K562 (cell line): ENCODE data around the gene CIB1. TPM values are rescaled to one million over a fixed set of nuclear protein-coding genes. Genes with fewer than 3 reads are reported as not detected.

Source experiments
- BCLAF1 ChIP-seq, 2 experiments: fragments of 450-650 bp in 1 of 2; IDR thresholded peaks; 2 replicates each; pipeline ENCODE4 v1.6.1; 2011 to 2017; ENCODE audit warnings: low read depth in 2 of 2, antibody characterized with exemption in 1 of 2, borderline replicate concordance in 1 of 2, low read length in 1 of 2, mild to moderate bottlenecking in 1 of 2, mixed read lengths in 1 of 2; ENCODE audit not compliant: control insufficient read depth in 1 of 2
- EHMT2 ChIP-seq: fragments of 450-650 bp; IDR thresholded peaks from 2 replicates; pipeline ENCODE4 v1.6.1; 2018; ENCODE audit warnings: antibody characterized with exemption
- FOXA3 ChIP-seq, 2 experiments: fragments of 450-650 bp in 1 of 2; sonication (generic) in 1 of 2; formaldehyde crosslinking; IDR thresholded peaks in 1 of 2; conservative IDR thresholded peaks in 1 of 2; 2 replicates each; pipeline versions ENCODE4 v1.4.0 to v1.8.0; 2020 to 2022; ENCODE audit warnings: mild to moderate bottlenecking in 2 of 2, missing genetic modification reagents in 1 of 2
- GTF2A2 ChIP-seq: IDR thresholded peaks from 2 replicates; pipeline ENCODE4 v1.6.1; 2016; ENCODE audit warnings: mild to moderate bottlenecking, missing genetic modification characterization, missing compliant biosample characterization
- MAZ ChIP-seq, 2 experiments: fragments of 450-650 bp in 1 of 2; sonication (generic) in 1 of 2; formaldehyde crosslinking; IDR thresholded peaks in 1 of 2; conservative IDR thresholded peaks in 1 of 2; 2 replicates each; pipeline versions ENCODE4 v1.4.0 to v1.5.0; 2020; ENCODE audit warnings: mild to moderate bottlenecking in 1 of 2, missing genetic modification reagents in 1 of 2
- MXI1 ChIP-seq: IDR thresholded peaks from 2 replicates; pipeline ENCODE4 v1.6.1; 2011; ENCODE audit warnings: low read depth, mild to moderate bottlenecking, improper control_type of control experiment, low read length
- PTBP1 ChIP-seq: fragments of 200-400 bp; formaldehyde crosslinking; IDR thresholded peaks from 2 replicates; pipeline ENCODE4 v1.6.1; 2017; ENCODE audit warnings: low read depth, low read length
- RBFOX2 ChIP-seq: fragments of 200-400 bp; formaldehyde crosslinking; IDR thresholded peaks from 2 replicates; pipeline ENCODE4 v1.6.1; 2017; ENCODE audit warnings: low read depth, mild to moderate bottlenecking, low read length, moderate library complexity
- ZNF143 ChIP-seq: sonication (generic); formaldehyde crosslinking; IDR thresholded peaks from 2 replicates; pipeline ENCODE4 v1.9.0; 2022; ENCODE audit warnings: mild to moderate bottlenecking, missing genetic modification reagents
- ZNF696 ChIP-seq: fragments of 250-450 bp; sonication (Bioruptor Pico); conservative IDR thresholded peaks from 2 replicates; pipeline ENCODE4 v1.4.0; 2020; ENCODE audit warnings: mild to moderate bottlenecking, moderate library complexity
- ZNF707 ChIP-seq: fragments of 250-450 bp; sonication (Bioruptor Pico); conservative IDR thresholded peaks from 2 replicates; pipeline ENCODE4 v1.8.0; 2022; ENCODE audit warnings: inconsistent platforms, mild to moderate bottlenecking, moderate library complexity
- polyA plus RNA-seq, 8 experiments: library from polyadenylated mRNA; depleted of rRNA in 4 of 8; stranded (reverse) in 5 of 8; unstranded in 3 of 8; fragments of >200 nt; fragmentation: Nextera tagmentation in 2 of 8; fragmentation: Illumina TruSeq in 1 of 8; extraction: Ambion mirVana in 2 of 8; extraction: Trizol in 1 of 8; gene quantifications; 2 replicates each; pipeline versions ENCODE4 v1.2.1 to v1.2.3, GENCODE V29; 2011 to 2014; ENCODE audit warnings: inconsistent platforms in 1 of 8, missing spikeins in 1 of 8
- total RNA-seq, 7 experiments: library from RNA; depleted of rRNA in 6 of 7; stranded (reverse); fragments of >200 nt in 6 of 7; fragmentation: Illumina TruSeq in 2 of 7; extraction: Trizol in 2 of 7; gene quantifications; 2 replicates each; pipeline versions ENCODE4 v1.2.1 to v1.2.3, GENCODE V29; 2011 to 2021; ENCODE audit warnings: low replicate concordance in 1 of 7
- TF ChIP-seq, protein P1 (sequence below), 3 experiments: fragments of 200-800 bp in 1 of 3; sonication (Bioruptor generic) in 1 of 3; sonication (generic) in 1 of 3; formaldehyde crosslinking in 1 of 3; IDR thresholded peaks; 2 replicates each; pipeline versions ENCODE4 v1.6.1 to v1.8.0; 2016 to 2022; ENCODE audit warnings: mild to moderate bottlenecking in 2 of 3, missing compliant biosample characterization in 2 of 3, missing genetic modification characterization in 2 of 3, missing genetic modification reagents in 1 of 3
- TF ChIP-seq, protein P2 (sequence below): fragments of 250-450 bp; sonication (Bioruptor Pico); IDR thresholded peaks from 2 replicates; pipeline ENCODE4 v1.9.0; 2021; ENCODE audit warnings: mild to moderate bottlenecking
- TF ChIP-seq, protein P3 (sequence below): fragments of 250-450 bp; sonication (Bioruptor Pico); IDR thresholded peaks from 2 replicates; pipeline ENCODE4 v1.8.0; 2022; ENCODE audit warnings: inconsistent platforms
- TF ChIP-seq, protein P4 (sequence below): fragments of 250-450 bp; sonication (Bioruptor Pico); IDR thresholded peaks from 2 replicates; pipeline ENCODE4 v1.4.0; 2020; ENCODE audit warnings: mild to moderate bottlenecking, moderate library complexity, borderline replicate concordance

CIB1 gene
- total and polyA plus RNA-seq, 9 of the 15 experiments (the other 6 are each of a cell fraction or from before 2014, with no cell fraction given), result 14.9 to 136 (median 64.5) TPM

GRCh38 chr15:90265271-90266060 is 31.7 kb upstream of the CIB1 start, which contains the start of gene NGRN (continued):
- TF ChIP-seq, protein P1, sequence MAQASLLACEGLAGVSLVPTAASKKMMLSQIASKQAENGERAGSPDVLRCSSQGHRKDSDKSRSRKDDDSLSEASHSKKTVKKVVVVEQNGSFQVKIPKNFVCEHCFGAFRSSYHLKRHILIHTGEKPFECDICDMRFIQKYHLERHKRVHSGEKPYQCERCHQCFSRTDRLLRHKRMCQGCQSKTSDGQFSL (CRISPR knock-in tag; IDR thresholded peaks at IDR 0.05), result no peak
- TF ChIP-seq, protein P1 (tag; IDR thresholded peaks at IDR 0.05), result peak in 1 of 2 experiments; percentile 21; a peak in 1 of 4 replicates
- TF ChIP-seq, protein P2, sequence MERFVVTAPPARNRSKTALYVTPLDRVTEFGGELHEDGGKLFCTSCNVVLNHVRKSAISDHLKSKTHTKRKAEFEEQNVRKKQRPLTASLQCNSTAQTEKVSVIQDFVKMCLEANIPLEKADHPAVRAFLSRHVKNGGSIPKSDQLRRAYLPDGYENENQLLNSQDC, result no peak
- TF ChIP-seq BCLAF1 (IDR thresholded peaks at IDR 0.05; ENCODE audit: borderline replicate concordance in 1 of 2, control insufficient read depth in 1 of 2, low read depth in 2 of 2, low read length in 1 of 2) (no peak), RBFOX2 (peak; percentile 99), ZNF696 (CRISPR knock-in tag) (no peak), ZNF143 (CRISPR knock-in tag) (no peak), MAZ (CRISPR knock-in tag; conservative IDR thresholded peaks at IDR 0.05 in 1 of 2, IDR thresholded peaks at IDR 0.05 in 1 of 2) (peak; percentile 70 to 86), MXI1 (peak; percentile 75), EHMT2 (no peak), FOXA3 (CRISPR knock-in tag; conservative IDR thresholded peaks at IDR 0.05 in 1 of 2, IDR thresholded peaks at IDR 0.05 in 1 of 2) (no peak), PTBP1 (no peak), ZNF707 (CRISPR knock-in tag) (no peak), GTF2A2 (tag) (no peak)
- TF ChIP-seq, protein P3, sequence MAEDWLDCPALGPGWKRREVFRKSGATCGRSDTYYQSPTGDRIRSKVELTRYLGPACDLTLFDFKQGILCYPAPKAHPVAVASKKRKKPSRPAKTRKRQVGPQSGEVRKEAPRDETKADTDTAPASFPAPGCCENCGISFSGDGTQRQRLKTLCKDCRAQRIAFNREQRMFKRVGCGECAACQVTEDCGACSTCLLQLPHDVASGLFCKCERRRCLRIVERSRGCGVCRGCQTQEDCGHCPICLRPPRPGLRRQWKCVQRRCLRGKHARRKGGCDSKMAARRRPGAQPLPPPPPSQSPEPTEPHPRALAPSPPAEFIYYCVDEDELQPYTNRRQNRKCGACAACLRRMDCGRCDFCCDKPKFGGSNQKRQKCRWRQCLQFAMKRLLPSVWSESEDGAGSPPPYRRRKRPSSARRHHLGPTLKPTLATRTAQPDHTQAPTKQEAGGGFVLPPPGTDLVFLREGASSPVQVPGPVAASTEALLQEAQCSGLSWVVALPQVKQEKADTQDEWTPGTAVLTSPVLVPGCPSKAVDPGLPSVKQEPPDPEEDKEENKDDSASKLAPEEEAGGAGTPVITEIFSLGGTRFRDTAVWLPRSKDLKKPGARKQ (CRISPR knock-in tag), result no peak
- TF ChIP-seq, protein P4, sequence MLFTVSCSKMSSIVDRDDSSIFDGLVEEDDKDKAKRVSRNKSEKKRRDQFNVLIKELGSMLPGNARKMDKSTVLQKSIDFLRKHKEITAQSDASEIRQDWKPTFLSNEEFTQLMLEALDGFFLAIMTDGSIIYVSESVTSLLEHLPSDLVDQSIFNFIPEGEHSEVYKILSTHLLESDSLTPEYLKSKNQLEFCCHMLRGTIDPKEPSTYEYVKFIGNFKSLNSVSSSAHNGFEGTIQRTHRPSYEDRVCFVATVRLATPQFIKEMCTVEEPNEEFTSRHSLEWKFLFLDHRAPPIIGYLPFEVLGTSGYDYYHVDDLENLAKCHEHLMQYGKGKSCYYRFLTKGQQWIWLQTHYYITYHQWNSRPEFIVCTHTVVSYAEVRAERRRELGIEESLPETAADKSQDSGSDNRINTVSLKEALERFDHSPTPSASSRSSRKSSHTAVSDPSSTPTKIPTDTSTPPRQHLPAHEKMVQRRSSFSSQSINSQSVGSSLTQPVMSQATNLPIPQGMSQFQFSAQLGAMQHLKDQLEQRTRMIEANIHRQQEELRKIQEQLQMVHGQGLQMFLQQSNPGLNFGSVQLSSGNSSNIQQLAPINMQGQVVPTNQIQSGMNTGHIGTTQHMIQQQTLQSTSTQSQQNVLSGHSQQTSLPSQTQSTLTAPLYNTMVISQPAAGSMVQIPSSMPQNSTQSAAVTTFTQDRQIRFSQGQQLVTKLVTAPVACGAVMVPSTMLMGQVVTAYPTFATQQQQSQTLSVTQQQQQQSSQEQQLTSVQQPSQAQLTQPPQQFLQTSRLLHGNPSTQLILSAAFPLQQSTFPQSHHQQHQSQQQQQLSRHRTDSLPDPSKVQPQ (CRISPR knock-in tag), result no peak
